ENCODE measurements around the gene USP34.

USP34 gene

DNA sequence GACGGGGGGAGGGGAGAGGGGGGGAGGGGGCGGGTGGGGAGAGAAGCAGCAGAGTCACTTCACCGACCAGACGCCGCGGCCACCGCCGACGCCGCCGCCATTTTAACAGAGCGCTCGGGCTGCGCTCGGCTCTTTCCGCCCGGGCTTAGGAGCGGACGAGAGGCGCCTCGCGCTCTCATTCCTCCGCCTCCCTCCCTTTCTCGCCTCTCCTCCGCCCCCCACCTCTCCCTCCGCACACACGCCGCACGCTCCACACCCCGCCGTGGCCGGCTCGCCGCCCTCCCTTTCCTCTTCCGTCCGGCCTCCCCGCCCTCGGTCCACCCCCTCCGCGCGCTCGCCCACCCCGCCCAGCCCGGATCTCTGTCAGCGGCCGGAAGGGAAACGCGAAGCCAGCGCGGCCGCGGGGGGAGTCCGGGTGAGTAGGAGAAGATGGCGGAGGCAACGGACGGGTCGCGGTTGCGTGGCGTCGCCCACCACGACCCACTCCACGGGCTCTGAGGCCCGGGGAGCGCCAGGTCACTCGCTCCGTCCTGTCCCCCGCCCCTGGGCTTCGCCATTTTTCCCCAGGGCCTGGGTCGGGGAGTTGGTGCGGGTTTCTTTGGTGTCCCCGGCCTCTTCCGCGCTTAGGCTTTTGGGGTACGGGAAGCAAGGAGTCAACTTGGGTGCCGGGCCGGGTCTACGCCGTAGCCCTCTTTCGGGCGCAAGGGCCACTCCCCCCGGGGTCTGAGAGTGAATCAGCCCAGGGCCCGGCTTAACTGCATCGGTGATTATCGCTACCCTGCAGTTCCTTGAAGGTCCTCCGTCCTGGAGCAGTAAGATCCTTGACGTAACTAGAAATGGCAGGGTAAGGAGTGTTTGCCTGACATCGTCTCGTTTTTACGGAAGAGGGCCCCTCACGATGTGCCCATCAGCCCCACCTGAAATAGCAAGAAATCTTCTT lies at the start of gene USP34 (continued):
- TF ChIP-seq ZNF530 (tag by site-specific recombination; IDR thresholded peaks at IDR 0.05; ENCODE audit: low read depth), result no peak
- TF ChIP-seq, protein P1, sequence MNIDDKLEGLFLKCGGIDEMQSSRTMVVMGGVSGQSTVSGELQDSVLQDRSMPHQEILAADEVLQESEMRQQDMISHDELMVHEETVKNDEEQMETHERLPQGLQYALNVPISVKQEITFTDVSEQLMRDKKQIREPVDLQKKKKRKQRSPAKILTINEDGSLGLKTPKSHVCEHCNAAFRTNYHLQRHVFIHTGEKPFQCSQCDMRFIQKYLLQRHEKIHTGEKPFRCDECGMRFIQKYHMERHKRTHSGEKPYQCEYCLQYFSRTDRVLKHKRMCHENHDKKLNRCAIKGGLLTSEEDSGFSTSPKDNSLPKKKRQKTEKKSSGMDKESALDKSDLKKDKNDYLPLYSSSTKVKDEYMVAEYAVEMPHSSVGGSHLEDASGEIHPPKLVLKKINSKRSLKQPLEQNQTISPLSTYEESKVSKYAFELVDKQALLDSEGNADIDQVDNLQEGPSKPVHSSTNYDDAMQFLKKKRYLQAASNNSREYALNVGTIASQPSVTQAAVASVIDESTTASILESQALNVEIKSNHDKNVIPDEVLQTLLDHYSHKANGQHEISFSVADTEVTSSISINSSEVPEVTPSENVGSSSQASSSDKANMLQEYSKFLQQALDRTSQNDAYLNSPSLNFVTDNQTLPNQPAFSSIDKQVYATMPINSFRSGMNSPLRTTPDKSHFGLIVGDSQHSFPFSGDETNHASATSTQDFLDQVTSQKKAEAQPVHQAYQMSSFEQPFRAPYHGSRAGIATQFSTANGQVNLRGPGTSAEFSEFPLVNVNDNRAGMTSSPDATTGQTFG (tag by site-specific recombination; IDR thresholded peaks at IDR 0.05; ENCODE audit: borderline replicate concordance), result no peak

DNA sequence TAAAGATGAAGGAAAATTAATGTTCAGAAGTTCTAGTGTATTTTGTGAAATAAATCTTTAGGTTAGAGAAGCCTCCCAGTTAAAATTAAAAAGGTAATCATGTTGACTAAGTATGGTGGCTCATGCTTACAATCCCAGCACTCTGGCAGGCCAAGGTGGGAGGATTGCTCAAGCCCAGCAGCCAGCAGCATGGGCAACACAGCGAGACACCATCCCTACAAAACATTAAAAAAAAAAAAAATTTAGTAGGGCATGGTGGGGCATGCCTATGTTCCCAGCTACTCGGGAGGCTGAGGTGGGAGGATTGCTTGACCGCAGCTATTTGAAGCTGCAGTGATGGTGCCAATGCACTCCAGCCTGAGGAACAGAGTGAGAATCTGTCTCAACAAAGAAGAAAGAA lies 49.4 kb upstream of the USP34 start:
- Histone ChIP-seq H3K9me3 (ENCODE audit: control insufficient read depth, insufficient read depth, low read depth, low read length) (no peaks in the 10 kb centered on the region), H3K27ac (ENCODE audit: extremely low read depth, low read depth, low read length) (no peak overlapping the region), H3K4me3 (ENCODE audit: low read depth, low read length) (no peak overlapping the region), H3K4me1 (ENCODE audit: control insufficient read depth, insufficient read depth, low read length) (no peaks in the 10 kb centered on the region), H3K36me3 (ENCODE audit: control insufficient read depth in 2 of 2, insufficient read depth in 1 of 2, low read length in 2 of 2) (peaks cover 69 to 86% of the 10 kb centered on the region in 2 experiments)
- POLR2A ChIA-PET, result no interaction called here
- CTCF ChIA-PET, result interaction anchor here (0.6 to 1.2 kb wide), 2 partner anchors 15 to 56 kb away, joined by 3 to 4 read pairs; no protein-coding TSS in a partner anchor
- TF ChIP-seq ZNF514 (tag by site-specific recombination; IDR thresholded peaks at IDR 0.05) (no peak), ZNF426 (tag by site-specific recombination; IDR thresholded peaks at IDR 0.05) (no peak), ZNF211 (tag by site-specific recombination; IDR thresholded peaks at IDR 0.05; ENCODE audit: low read depth) (no peak), ZNF660 (tag by site-specific recombination; IDR thresholded peaks at IDR 0.05) (no peak), ZNF677 (tag by site-specific recombination; IDR thresholded peaks at IDR 0.05) (no peak), ZNF830 (tag by site-specific recombination; IDR thresholded peaks at IDR 0.05; ENCODE audit: low read depth) (no peak), BCL11B (tag by site-specific recombination; IDR thresholded peaks at IDR 0.05; ENCODE audit: low read depth) (no peak), GLI4 (tag by site-specific recombination; IDR thresholded peaks at IDR 0.05) (no peak), ZNF146 (tag by site-specific recombination; IDR thresholded peaks at IDR 0.05) (no peak), ZNF558 (tag by site-specific recombination; IDR thresholded peaks at IDR 0.05) (no peak), ZNF785 (tag by site-specific recombination; IDR thresholded peaks at IDR 0.05) (no peak), ZFP37 (tag by site-specific recombination; IDR thresholded peaks at IDR 0.05) (no peak), ZNF571 (tag by site-specific recombination; IDR thresholded peaks at IDR 0.05) (no peak), GLIS1 (tag by site-specific recombination; IDR thresholded peaks at IDR 0.05) (no peak), ZNF341 (tag by site-specific recombination; IDR thresholded peaks at IDR 0.05; ENCODE audit: low read depth) (no peak)
- TF ChIP-seq, protein P2, sequence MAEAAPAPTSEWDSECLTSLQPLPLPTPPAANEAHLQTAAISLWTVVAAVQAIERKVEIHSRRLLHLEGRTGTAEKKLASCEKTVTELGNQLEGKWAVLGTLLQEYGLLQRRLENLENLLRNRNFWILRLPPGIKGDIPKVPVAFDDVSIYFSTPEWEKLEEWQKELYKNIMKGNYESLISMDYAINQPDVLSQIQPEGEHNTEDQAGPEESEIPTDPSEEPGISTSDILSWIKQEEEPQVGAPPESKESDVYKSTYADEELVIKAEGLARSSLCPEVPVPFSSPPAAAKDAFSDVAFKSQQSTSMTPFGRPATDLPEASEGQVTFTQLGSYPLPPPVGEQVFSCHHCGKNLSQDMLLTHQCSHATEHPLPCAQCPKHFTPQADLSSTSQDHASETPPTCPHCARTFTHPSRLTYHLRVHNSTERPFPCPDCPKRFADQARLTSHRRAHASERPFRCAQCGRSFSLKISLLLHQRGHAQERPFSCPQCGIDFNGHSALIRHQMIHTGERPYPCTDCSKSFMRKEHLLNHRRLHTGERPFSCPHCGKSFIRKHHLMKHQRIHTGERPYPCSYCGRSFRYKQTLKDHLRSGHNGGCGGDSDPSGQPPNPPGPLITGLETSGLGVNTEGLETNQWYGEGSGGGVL (tag by site-specific recombination; IDR thresholded peaks at IDR 0.05), result no peak
- TF ChIP-seq, protein P3, sequence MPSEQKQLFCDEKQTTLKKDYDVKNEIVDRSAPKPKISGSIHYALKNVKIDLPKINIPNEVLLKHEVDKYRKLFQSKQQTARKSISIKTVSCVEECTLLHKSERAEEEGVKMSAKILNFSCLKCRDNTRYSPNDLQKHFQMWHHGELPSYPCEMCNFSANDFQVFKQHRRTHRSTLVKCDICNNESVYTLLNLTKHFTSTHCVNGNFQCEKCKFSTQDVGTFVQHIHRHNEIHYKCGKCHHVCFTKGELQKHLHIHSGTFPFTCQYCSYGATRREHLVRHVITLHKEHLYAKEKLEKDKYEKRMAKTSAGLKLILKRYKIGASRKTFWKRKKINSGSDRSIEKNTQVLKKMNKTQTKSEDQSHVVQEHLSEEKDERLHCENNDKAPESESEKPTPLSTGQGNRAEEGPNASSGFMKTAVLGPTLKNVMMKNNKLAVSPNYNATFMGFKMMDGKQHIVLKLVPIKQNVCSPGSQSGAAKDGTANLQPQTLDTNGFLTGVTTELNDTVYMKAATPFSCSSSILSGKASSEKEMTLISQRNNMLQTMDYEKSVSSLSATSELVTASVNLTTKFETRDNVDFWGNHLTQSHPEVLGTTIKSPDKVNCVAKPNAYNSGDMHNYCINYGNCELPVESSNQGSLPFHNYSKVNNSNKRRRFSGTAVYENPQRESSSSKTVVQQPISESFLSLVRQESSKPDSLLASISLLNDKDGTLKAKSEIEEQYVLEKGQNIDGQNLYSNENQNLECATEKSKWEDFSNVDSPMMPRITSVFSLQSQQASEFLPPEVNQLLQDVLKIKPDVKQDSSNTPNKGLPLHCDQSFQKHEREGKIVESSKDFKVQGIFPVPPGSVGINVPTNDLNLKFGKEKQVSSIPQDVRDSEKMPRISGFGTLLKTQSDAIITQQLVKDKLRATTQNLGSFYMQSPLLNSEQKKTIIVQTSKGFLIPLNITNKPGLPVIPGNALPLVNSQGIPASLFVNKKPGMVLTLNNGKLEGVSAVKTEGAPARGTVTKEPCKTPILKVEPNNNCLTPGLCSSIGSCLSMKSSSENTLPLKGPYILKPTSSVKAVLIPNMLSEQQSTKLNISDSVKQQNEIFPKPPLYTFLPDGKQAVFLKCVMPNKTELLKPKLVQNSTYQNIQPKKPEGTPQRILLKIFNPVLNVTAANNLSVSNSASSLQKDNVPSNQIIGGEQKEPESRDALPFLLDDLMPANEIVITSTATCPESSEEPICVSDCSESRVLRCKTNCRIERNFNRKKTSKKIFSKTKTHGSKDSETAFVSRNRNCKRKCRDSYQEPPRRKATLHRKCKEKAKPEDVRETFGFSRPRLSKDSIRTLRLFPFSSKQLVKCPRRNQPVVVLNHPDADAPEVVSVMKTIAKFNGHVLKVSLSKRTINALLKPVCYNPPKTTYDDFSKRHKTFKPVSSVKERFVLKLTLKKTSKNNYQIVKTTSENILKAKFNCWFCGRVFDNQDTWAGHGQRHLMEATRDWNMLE (tag by site-specific recombination; conservative IDR thresholded peaks at IDR 0.05; ENCODE audit: low read depth), result no peak
- TF ChIP-seq, protein P4, sequence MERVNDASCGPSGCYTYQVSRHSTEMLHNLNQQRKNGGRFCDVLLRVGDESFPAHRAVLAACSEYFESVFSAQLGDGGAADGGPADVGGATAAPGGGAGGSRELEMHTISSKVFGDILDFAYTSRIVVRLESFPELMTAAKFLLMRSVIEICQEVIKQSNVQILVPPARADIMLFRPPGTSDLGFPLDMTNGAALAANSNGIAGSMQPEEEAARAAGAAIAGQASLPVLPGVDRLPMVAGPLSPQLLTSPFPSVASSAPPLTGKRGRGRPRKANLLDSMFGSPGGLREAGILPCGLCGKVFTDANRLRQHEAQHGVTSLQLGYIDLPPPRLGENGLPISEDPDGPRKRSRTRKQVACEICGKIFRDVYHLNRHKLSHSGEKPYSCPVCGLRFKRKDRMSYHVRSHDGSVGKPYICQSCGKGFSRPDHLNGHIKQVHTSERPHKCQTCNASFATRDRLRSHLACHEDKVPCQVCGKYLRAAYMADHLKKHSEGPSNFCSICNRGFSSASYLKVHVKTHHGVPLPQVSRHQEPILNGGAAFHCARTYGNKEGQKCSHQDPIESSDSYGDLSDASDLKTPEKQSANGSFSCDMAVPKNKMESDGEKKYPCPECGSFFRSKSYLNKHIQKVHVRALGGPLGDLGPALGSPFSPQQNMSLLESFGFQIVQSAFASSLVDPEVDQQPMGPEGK (tag by site-specific recombination; IDR thresholded peaks at IDR 0.05), result no peak
- TF ChIP-seq, protein P5, sequence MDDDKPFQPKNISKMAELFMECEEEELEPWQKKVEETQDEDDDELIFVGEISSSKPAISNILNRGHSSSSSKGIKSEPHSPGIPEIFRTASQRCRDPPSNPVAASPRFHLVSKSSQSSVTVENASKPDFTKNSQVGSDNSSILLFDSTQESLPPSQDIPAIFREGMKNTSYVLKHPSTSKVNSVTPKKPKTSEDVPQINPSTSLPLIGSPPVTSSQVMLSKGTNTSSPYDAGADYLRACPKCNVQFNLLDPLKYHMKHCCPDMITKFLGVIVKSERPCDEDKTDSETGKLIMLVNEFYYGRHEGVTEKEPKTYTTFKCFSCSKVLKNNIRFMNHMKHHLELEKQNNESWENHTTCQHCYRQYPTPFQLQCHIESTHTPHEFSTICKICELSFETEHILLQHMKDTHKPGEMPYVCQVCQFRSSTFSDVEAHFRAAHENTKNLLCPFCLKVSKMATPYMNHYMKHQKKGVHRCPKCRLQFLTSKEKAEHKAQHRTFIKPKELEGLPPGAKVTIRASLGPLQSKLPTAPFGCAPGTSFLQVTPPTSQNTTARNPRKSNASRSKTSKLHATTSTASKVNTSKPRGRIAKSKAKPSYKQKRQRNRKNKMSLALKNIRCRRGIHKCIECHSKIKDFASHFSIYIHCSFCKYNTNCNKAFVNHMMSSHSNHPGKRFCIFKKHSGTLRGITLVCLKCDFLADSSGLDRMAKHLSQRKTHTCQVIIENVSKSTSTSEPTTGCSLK (tag by site-specific recombination; IDR thresholded peaks at IDR 0.05), result no peak
